ENCODE data around the gene AURKAIP1. TPM values are rescaled to one million over a fixed set of nuclear protein-coding genes. Genes with fewer than 3 reads are reported as not detected.
A peak's percentile ranks its signal among the peaks of the same experiment; 100 is the strongest.

AURKAIP1 gene
- total RNA-seq, 1 experiment from 2014 or later, result 196 TPM

DNA sequence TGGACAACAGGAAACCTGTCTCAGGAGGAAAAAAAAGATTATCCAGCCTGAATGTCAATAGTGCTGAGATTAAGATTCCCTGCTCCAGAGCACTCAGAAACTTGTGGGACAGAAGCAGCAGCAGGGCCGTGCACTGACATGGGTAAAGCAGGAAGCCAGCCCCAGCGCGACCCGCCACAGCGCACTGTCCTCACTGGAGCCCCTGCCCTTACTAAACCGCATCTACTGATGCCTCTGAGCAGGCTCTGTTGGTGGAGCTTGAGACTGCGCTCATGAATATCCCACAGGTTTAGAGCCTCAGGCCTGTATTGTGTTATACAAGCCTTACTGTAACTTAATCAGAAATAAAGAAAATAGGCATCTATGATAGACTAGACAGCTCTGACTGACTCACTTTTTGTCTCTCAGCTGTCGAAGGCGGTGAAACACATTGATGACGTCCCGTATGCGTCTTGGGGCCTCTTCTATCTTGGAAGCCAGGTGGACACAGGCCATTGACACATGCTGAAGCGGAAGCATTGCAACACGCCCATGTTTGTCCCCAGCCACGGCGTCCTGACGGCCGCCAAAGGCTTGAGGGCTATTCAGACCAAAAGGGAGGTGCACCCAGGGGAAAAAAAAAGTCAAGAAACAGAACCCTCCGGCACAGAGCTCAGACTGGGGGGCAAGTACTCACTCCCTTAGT, 23.0 kb upstream of the AURKAIP1 start:
- Histone ChIP-seq H3K79me1 (ENCODE audit: insufficient read depth, low read depth, low read length, poor library complexity, severe bottlenecking) (peaks cover 12% of the 10 kb centered on the region), H3K27me3 (ENCODE audit: insufficient read depth, low read length) (no peaks in the 10 kb centered on the region), H3K14ac (ENCODE audit: insufficient read depth, low read length) (no peak overlapping the region), H3K79me2 (ENCODE audit: insufficient read depth, low read length) (peaks cover 8% of the 10 kb centered on the region; the same call in 1 of the 2 replicates), H3K9me3 (ENCODE audit: control insufficient read depth, low read depth, low read length) (no peaks in the 10 kb centered on the region), H3K4me1 (ENCODE audit: insufficient read depth, low read length) (no peaks in the 10 kb centered on the region), H2BK5ac (ENCODE audit: insufficient read length, low read length) (no peak overlapping the region), H3K56ac (ENCODE audit: insufficient read length, low read depth, low read length) (no peak overlapping the region), H4K91ac (ENCODE audit: insufficient read length, low read depth, low read length) (no peak overlapping the region), H3K4ac (ENCODE audit: low read depth, low read length) (no peak overlapping the region), H3T11ph (ENCODE audit: low read length) (no peak overlapping the region), H2BK120ac (ENCODE audit: low read depth, low read length, poor library complexity, severe bottlenecking) (no peak overlapping the region), H4K8ac (replicated peaks; ENCODE audit: insufficient read length, low read depth, low read length) (no peak overlapping the region), H2AFZ (ENCODE audit: low read length) (no peak overlapping the region), H3K27ac (ENCODE audit: insufficient read length, low read depth, low read length) (no peak overlapping the region), H3K23ac (ENCODE audit: insufficient read length, low read depth, low read length) (no peak overlapping the region), H2BK20ac (ENCODE audit: low read depth, low read length, poor library complexity, severe bottlenecking) (no peak overlapping the region), H2BK15ac (ENCODE audit: low read depth, low read length) (no peak overlapping the region), H2AK5ac (ENCODE audit: insufficient read length, low read length) (no peak overlapping the region), H2BK12ac (ENCODE audit: insufficient read length, low read depth, low read length) (no peak overlapping the region), H4K5ac (ENCODE audit: insufficient read length, low read depth, low read length) (no peak overlapping the region), H4K20me1 (ENCODE audit: control insufficient read depth, insufficient read depth, insufficient read length) (peaks cover 2% of the 10 kb centered on the region), H3K4me2 (ENCODE audit: insufficient read depth, insufficient read length, low read length) (peak overlapping the region; percentile 92), H3K23me2 (ENCODE audit: insufficient read length, low read depth, low read length, poor library complexity, severe bottlenecking) (peaks cover 11% of the 10 kb centered on the region), H3K18ac (ENCODE audit: insufficient read length, low read depth, low read length) (no peak overlapping the region), H3K9ac (ENCODE audit: extremely low read depth, insufficient read length, low read length) (peak overlapping the region; percentile 97)
- peaks cover 1% of the 10 kb centered on the region; the same call in 1 of the 2 replicates for H3K27me3 Mint-ChIP-seq (ENCODE audit: low read depth)
- WGBS (ENCODE audit: extremely low coverage, insufficient read length, low lambda C conversion rate), result no CpG with 5 or more reads among the region's 19 CpGs
- DNase-seq, result no peak
- TF ChIP-seq, protein P1, sequence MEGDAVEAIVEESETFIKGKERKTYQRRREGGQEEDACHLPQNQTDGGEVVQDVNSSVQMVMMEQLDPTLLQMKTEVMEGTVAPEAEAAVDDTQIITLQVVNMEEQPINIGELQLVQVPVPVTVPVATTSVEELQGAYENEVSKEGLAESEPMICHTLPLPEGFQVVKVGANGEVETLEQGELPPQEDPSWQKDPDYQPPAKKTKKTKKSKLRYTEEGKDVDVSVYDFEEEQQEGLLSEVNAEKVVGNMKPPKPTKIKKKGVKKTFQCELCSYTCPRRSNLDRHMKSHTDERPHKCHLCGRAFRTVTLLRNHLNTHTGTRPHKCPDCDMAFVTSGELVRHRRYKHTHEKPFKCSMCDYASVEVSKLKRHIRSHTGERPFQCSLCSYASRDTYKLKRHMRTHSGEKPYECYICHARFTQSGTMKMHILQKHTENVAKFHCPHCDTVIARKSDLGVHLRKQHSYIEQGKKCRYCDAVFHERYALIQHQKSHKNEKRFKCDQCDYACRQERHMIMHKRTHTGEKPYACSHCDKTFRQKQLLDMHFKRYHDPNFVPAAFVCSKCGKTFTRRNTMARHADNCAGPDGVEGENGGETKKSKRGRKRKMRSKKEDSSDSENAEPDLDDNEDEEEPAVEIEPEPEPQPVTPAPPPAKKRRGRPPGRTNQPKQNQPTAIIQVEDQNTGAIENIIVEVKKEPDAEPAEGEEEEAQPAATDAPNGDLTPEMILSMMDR (conservative IDR thresholded peaks at IDR 0.05), result no peak
- peak overlapping the region; percentile 84 to 93 (median 92); a peak in 6 of 7 replicates for H3K27ac Mint-ChIP-seq
- H3K4me3 Mint-ChIP-seq, result peak overlapping the region; percentile 90
- H3K4me1 Mint-ChIP-seq, result peaks cover 24 to 32% of the 10 kb centered on the region in 2 experiments
- H3K9me3 Mint-ChIP-seq, result peaks cover 0 to 2% of the 10 kb centered on the region in 2 experiments; a peak in 2 of 5 replicates
- H3K36me3 Mint-ChIP-seq (ENCODE audit: insufficient read depth in 1 of 3, low read depth in 3 of 3), result peaks cover 54 to 88% (median 72%) of the 10 kb centered on the region in 3 experiments

Data from H9 (cell line).